Karpas-422 (cell line): ENCODE results near the gene OLR1. TPM values are rescaled to one million over a fixed set of nuclear protein-coding genes. Genes with fewer than 3 reads are reported as not detected.

ENCODE experiments used
- DNase-seq: peaks from one replicate; pipeline ENCODE4 v3.0.0-alpha.2; 2015
- H2AFZ ChIP-seq: fragments of 200-600 bp; sonication (generic); 2 replicates; pipeline ENCODE4 v1.6.1; 2014; ENCODE audit warnings: antibody characterized with exemption, low read length, mixed read lengths
- H3K27ac ChIP-seq: fragments of 200-600 bp; sonication (generic); 2 replicates; pipeline ENCODE4 v1.5.1; 2014; ENCODE audit warnings: mild to moderate bottlenecking, low read length, moderate library complexity
- H3K27me3 ChIP-seq: fragments of 200-600 bp; sonication (generic); 2 replicates; pipeline ENCODE4 v1.6.1; 2014; ENCODE audit warnings: low read length, mixed read lengths
- H3K36me3 ChIP-seq: fragments of 200-600 bp; sonication (generic); 2 replicates; pipeline ENCODE4 v1.6.1; 2014; ENCODE audit warnings: low read length, mixed read lengths; ENCODE audit not compliant: insufficient read depth
- H3K4me1 ChIP-seq: fragments of 200-600 bp; sonication (generic); 2 replicates; pipeline ENCODE4 v1.6.1; 2014; ENCODE audit warnings: mild to moderate bottlenecking, low read length, mixed read lengths
- H3K4me2 ChIP-seq: fragments of 200-600 bp; sonication (generic); 2 replicates; pipeline ENCODE4 v1.6.1; 2014; ENCODE audit warnings: low read length, low read depth, mild to moderate bottlenecking; ENCODE audit not compliant: poor library complexity, severe bottlenecking
- H3K4me3 ChIP-seq: fragments of 200-600 bp; sonication (generic); 2 replicates; pipeline ENCODE4 v1.5.1; 2014; ENCODE audit warnings: mild to moderate bottlenecking, antibody characterized with exemption, low read length, mixed read lengths
- H3K79me2 ChIP-seq: fragments of 200-600 bp; sonication (generic); 2 replicates; pipeline ENCODE4 v1.6.1; 2014; ENCODE audit warnings: mild to moderate bottlenecking, low read length, mixed read lengths
- H3K9ac ChIP-seq: fragments of 200-600 bp; sonication (generic); 2 replicates; pipeline ENCODE4 v1.6.0; 2014; ENCODE audit warnings: low read length
- H3K9me2 ChIP-seq: fragments of 200-600 bp; sonication (generic), shearing (Covaris generic); replicated peaks from 2 replicates; pipeline ENCODE4 v1.6.0; 2014; ENCODE audit warnings: mild to moderate bottlenecking, low read length, moderate library complexity; ENCODE audit not compliant: insufficient read depth
- H3K9me3 ChIP-seq: fragments of 300-700, 200-600 bp; sonication (generic); 2 replicates; pipeline ENCODE4 v1.6.1; 2014; ENCODE audit warnings: low read length, mixed read lengths
- H4K20me1 ChIP-seq: fragments of 200-600 bp; sonication (generic); 2 replicates; pipeline ENCODE4 v1.6.1; 2014; ENCODE audit warnings: mild to moderate bottlenecking, antibody characterized with exemption, low read length, low read depth; ENCODE audit not compliant: insufficient read depth
- total RNA-seq: library from RNA; depleted of rRNA; stranded (reverse); fragments of >200 nt; shearing (Covaris generic); gene quantifications from 2 replicates; pipeline ENCODE4 v1.2.3, GENCODE V29; 2014; ENCODE audit warnings: low replicate concordance

Gene OLR1
- total RNA-seq, 1 experiment from 2014 or later = not detected

GRCh38 chr12:10213168-10214135, 41.5 kb upstream of the OLR1 start:
- no peaks in the 10 kb centered on the region for H3K9me2 ChIP-seq
- H3K27ac ChIP-seq = no peak overlapping the region
- peak overlapping the region; percentile 99 for H2AFZ ChIP-seq
- no peak for DNase-seq
- H3K36me3 ChIP-seq = no peaks in the 10 kb centered on the region
- H4K20me1 ChIP-seq = no peaks in the 10 kb centered on the region
- H3K4me3 ChIP-seq = peak overlapping the region; percentile 71
- H3K9me3 ChIP-seq = no peaks in the 10 kb centered on the region
- H3K9ac ChIP-seq = peak overlapping the region; percentile 63
- no peaks in the 10 kb centered on the region for H3K27me3 ChIP-seq
- peak overlapping the region; percentile 75 for H3K4me2 ChIP-seq
- no peaks in the 10 kb centered on the region for H3K79me2 ChIP-seq
- peaks cover 15% of the 10 kb centered on the region for H3K4me1 ChIP-seq

- H3K9me2 ChIP-seq = no peaks in the 10 kb centered on the region
- H3K9ac ChIP-seq = peak within 1 kb of the TSS; percentile 63
- DNase-seq = peak; percentile 80
- peak within 1 kb of the TSS; percentile 71 for H3K4me3 ChIP-seq
- no peak within 1 kb of the TSS for H3K27ac ChIP-seq
- no peaks in the 10 kb centered on the region for H3K9me3 ChIP-seq
- peaks cover 15% of the 10 kb centered on the region for H3K4me1 ChIP-seq
- peak within 1 kb of the TSS; percentile 75 for H3K4me2 ChIP-seq
- no peaks in the 10 kb centered on the region for H3K27me3 ChIP-seq
- H4K20me1 ChIP-seq = no peaks in the 10 kb centered on the region
- H3K79me2 ChIP-seq = no peaks in the 10 kb centered on the region
- H2AFZ ChIP-seq = peak within 1 kb of the TSS; percentile 99
- no peaks in the 10 kb centered on the region for H3K36me3 ChIP-seq
Measured at GRCh38 chr12:10212739-10213131, 40.8 kb upstream of the OLR1 start, which contains the start of gene GABARAPL1. Gene GABARAPL1, plus strand, starts transcription at chr12:10212877. Its CDS starts 253 bp downstream, at chr12:10213130.

- no peak overlapping the region for H3K27ac ChIP-seq
- H3K27me3 ChIP-seq = no peaks in the 10 kb centered on the region
- no peaks in the 10 kb centered on the region for H3K9me2 ChIP-seq
- peak overlapping the region; percentile 75 for H3K4me2 ChIP-seq
- peak overlapping the region; percentile 99 for H2AFZ ChIP-seq
- H3K36me3 ChIP-seq = no peaks in the 10 kb centered on the region
- no peaks in the 10 kb centered on the region for H3K9me3 ChIP-seq
- H3K9ac ChIP-seq = peak overlapping the region; percentile 63
- H3K79me2 ChIP-seq = no peaks in the 10 kb centered on the region
- H4K20me1 ChIP-seq = no peaks in the 10 kb centered on the region
- peak overlapping the region; percentile 71 for H3K4me3 ChIP-seq
- peak; percentile 67 for DNase-seq
- peaks cover 15% of the 10 kb centered on the region for H3K4me1 ChIP-seq
Measured at GRCh38 chr12:10211940-10212738, 40.2 kb upstream of the OLR1 start.

- peaks cover 15% of the 10 kb centered on the region for H3K4me1 ChIP-seq
- H3K27ac ChIP-seq = no peak overlapping the region
- H3K4me2 ChIP-seq = no peak overlapping the region
- no peak for DNase-seq
- H2AFZ ChIP-seq = no peak overlapping the region
- H3K9me2 ChIP-seq = no peaks in the 10 kb centered on the region
- H3K4me3 ChIP-seq = no peak overlapping the region
- H4K20me1 ChIP-seq = no peaks in the 10 kb centered on the region
- no peaks in the 10 kb centered on the region for H3K9me3 ChIP-seq
- H3K27me3 ChIP-seq = no peaks in the 10 kb centered on the region
- H3K9ac ChIP-seq = no peak overlapping the region
- no peaks in the 10 kb centered on the region for H3K36me3 ChIP-seq
- H3K79me2 ChIP-seq = no peaks in the 10 kb centered on the region
Measured at GRCh38 chr12:10211101-10211939, 39.4 kb upstream of the OLR1 start.

GRCh38 chr12:10210225-10210624, 38.3 kb upstream of the OLR1 start:
- no peak for DNase-seq
- H2AFZ ChIP-seq = no peak overlapping the region

GRCh38 chr12:10207136-10207535, 35.2 kb upstream of the OLR1 start:
- no peak overlapping the region for H3K4me3 ChIP-seq
- H2AFZ ChIP-seq = no peak overlapping the region
- DNase-seq = no peak
- no peaks in the 10 kb centered on the region for H3K9me3 ChIP-seq
- no peaks in the 10 kb centered on the region for H3K36me3 ChIP-seq
- H3K4me1 ChIP-seq = peaks cover 2% of the 10 kb centered on the region
- H3K9ac ChIP-seq = no peak overlapping the region
- H3K9me2 ChIP-seq = no peaks in the 10 kb centered on the region
- H4K20me1 ChIP-seq = no peaks in the 10 kb centered on the region
- H3K79me2 ChIP-seq = no peaks in the 10 kb centered on the region
- H3K27ac ChIP-seq = no peak overlapping the region
- no peaks in the 10 kb centered on the region for H3K27me3 ChIP-seq
- no peak overlapping the region for H3K4me2 ChIP-seq

More at GRCh38 chr12:10210225-10210624, 38.3 kb upstream of the OLR1 start:
- peaks cover 15% of the 10 kb centered on the region for H3K4me1 ChIP-seq
- H3K9me3 ChIP-seq = no peaks in the 10 kb centered on the region
- no peaks in the 10 kb centered on the region for H4K20me1 ChIP-seq
- no peaks in the 10 kb centered on the region for H3K9me2 ChIP-seq
- no peaks in the 10 kb centered on the region for H3K36me3 ChIP-seq
- H3K27ac ChIP-seq = no peak overlapping the region
- H3K79me2 ChIP-seq = no peaks in the 10 kb centered on the region
- no peak overlapping the region for H3K4me2 ChIP-seq
- no peak overlapping the region for H3K9ac ChIP-seq
- no peak overlapping the region for H3K4me3 ChIP-seq
- no peaks in the 10 kb centered on the region for H3K27me3 ChIP-seq

GRCh38 chr12:10205220-10205807, 33.4 kb upstream of the OLR1 start:
- no peaks in the 10 kb centered on the region for H4K20me1 ChIP-seq
- H3K4me3 ChIP-seq = no peak overlapping the region
- no peak overlapping the region for H3K4me2 ChIP-seq
- H3K27me3 ChIP-seq = no peaks in the 10 kb centered on the region
- no peaks in the 10 kb centered on the region for H3K4me1 ChIP-seq
- no peak overlapping the region for H3K27ac ChIP-seq
- no peak overlapping the region for H2AFZ ChIP-seq
- no peaks in the 10 kb centered on the region for H3K9me2 ChIP-seq
- H3K9ac ChIP-seq = no peak overlapping the region
- no peak for DNase-seq
- H3K9me3 ChIP-seq = no peaks in the 10 kb centered on the region
- H3K79me2 ChIP-seq = no peaks in the 10 kb centered on the region
- H3K36me3 ChIP-seq = no peaks in the 10 kb centered on the region
